ENCODE data around the gene MAP1B. TPM values are rescaled to one million over a fixed set of nuclear protein-coding genes. Genes with fewer than 3 reads are reported as not detected.
A peak's percentile ranks its signal among the peaks of the same experiment; 100 is the strongest.

The MAP1B gene
- total and polyA plus RNA-seq, 2 donors from 2014 or later, result 3.6 to 57.0 TPM

DNA sequence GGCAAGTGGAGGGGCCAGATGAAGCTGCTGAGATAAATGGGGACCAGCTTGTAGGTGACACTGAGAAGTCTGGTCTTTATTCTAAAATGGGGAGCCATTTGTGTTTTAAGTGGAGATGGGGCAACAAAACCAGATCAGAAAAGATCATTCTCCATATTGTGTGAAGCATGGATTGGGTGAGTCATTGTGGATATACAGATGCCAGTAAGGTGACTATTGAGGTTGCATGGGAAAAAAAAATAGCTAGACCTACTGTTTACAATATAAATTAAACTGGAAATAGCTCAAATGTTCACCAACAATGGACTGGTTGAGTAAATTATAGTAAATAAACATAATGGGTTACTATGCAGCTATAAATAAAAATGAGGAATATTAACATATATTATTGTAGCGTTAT, 5.4 kb upstream of the MAP1B start:
- FAIRE-seq (no peak), DNase-seq (no peak)
- intact Hi-C loops (cut with DNase I), result no loop called here
- H3K27ac ChIP-seq (ENCODE audit: low read depth in 2 of 2, low read length in 2 of 2), result no peak overlapping the region
- no peak overlapping the region for H3K9ac ChIP-seq (ENCODE audit: low read length in 3 of 3)
- H3K27me3 ChIP-seq (ENCODE audit: control insufficient read depth, insufficient read depth, low read length), result no peaks in the 10 kb centered on the region
- TF ChIP-seq, protein P1, sequence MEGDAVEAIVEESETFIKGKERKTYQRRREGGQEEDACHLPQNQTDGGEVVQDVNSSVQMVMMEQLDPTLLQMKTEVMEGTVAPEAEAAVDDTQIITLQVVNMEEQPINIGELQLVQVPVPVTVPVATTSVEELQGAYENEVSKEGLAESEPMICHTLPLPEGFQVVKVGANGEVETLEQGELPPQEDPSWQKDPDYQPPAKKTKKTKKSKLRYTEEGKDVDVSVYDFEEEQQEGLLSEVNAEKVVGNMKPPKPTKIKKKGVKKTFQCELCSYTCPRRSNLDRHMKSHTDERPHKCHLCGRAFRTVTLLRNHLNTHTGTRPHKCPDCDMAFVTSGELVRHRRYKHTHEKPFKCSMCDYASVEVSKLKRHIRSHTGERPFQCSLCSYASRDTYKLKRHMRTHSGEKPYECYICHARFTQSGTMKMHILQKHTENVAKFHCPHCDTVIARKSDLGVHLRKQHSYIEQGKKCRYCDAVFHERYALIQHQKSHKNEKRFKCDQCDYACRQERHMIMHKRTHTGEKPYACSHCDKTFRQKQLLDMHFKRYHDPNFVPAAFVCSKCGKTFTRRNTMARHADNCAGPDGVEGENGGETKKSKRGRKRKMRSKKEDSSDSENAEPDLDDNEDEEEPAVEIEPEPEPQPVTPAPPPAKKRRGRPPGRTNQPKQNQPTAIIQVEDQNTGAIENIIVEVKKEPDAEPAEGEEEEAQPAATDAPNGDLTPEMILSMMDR (IDR thresholded peaks at IDR 0.05; ENCODE audit: borderline replicate concordance, extremely low read depth, insufficient read depth), result no peak
- H3K36me3 ChIP-seq (ENCODE audit: control insufficient read depth in 2 of 3, insufficient read depth in 3 of 3, low read length in 3 of 3), result no peaks in the 10 kb centered on the region
- no peaks in the 10 kb centered on the region for H3K9me3 ChIP-seq (ENCODE audit: control insufficient read depth in 2 of 3, insufficient read depth in 1 of 3, low read length in 3 of 3)
- H3K4me1 ChIP-seq (ENCODE audit: control insufficient read depth in 2 of 3, insufficient read depth in 2 of 3, low read depth in 1 of 3, low read length in 3 of 3), result no peaks in the 10 kb centered on the region
- no peak overlapping the region for H3K4me3 ChIP-seq (ENCODE audit: low read length in 3 of 3)

DNA sequence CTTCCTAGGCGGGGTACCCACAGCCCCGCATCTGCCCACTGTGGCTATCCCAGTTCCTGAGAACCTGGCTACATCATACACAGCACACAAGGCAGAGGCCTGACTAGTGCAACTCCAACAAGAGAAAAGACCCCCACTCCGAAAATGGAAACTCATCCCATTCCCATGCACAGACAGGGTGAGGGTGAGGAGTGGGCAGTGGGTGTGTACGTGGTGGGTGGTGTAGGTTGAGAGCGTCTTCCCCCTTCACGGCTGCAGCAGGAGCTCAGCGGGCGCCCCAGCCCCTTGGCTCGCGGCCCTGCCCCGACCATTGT, 501 bp upstream of the MAP1B start:
- H3K9me3 ChIP-seq (ENCODE audit: control insufficient read depth in 2 of 3, insufficient read depth in 1 of 3, low read length in 3 of 3), result no peaks in the 10 kb centered on the region
- H3K27me3 ChIP-seq (ENCODE audit: control insufficient read depth, insufficient read depth, low read length), result no peaks in the 10 kb centered on the region
- no peaks in the 10 kb centered on the region for H3K36me3 ChIP-seq (ENCODE audit: control insufficient read depth in 2 of 3, insufficient read depth in 3 of 3, low read length in 3 of 3)
- peak overlapping the region in 2 of 3 donors; percentile 36 to 69 for H3K4me3 ChIP-seq (ENCODE audit: low read length in 3 of 3)
- peak overlapping the region in 1 of 3 donors; percentile 3 for H3K9ac ChIP-seq (ENCODE audit: low read length in 3 of 3)
- H3K4me1 ChIP-seq (ENCODE audit: control insufficient read depth in 2 of 3, insufficient read depth in 2 of 3, low read depth in 1 of 3, low read length in 3 of 3), result peaks cover 0 to 2% (median 0%) of the 10 kb centered on the region in 3 donors
- intact Hi-C loops (cut with DNase I), result no loop called here
- no peak overlapping the region for H3K27ac ChIP-seq (ENCODE audit: low read depth in 2 of 2, low read length in 2 of 2)
- no peak for DNase-seq
- TF ChIP-seq, protein P1 (IDR thresholded peaks at IDR 0.05; ENCODE audit: borderline replicate concordance, extremely low read depth, insufficient read depth), result no peak
- FAIRE-seq, result no peak

DNA sequence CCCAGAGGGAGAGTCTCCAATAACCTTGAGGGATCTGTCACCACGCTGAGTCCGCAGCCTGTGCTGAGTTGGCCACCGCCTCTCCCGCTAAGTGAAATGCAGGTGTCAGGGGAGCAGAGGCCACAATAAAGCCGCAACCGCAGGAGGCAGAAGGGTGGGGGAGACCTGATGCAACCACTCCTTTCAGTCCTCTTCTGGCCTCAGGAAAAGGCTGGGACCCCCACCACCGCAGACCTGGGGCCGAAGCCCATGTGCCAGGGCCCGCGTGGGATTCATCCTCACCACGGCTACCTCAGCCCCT, 576 bp downstream of the MAP1B start:
- FAIRE-seq, result no peak
- DNase-seq, result peak in 2 of 5 donors; percentile 56 to 61
- no peak overlapping the region for H3K27ac ChIP-seq (ENCODE audit: low read depth in 2 of 2, low read length in 2 of 2)
- no peaks in the 10 kb centered on the region for H3K36me3 ChIP-seq (ENCODE audit: control insufficient read depth in 2 of 3, insufficient read depth in 3 of 3, low read length in 3 of 3)
- intact Hi-C loops (cut with DNase I), result no loop called here
- H3K27me3 ChIP-seq (ENCODE audit: control insufficient read depth, insufficient read depth, low read length), result no peaks in the 10 kb centered on the region
- H3K9me3 ChIP-seq (ENCODE audit: control insufficient read depth in 2 of 3, insufficient read depth in 1 of 3, low read length in 3 of 3), result no peaks in the 10 kb centered on the region
- H3K4me1 ChIP-seq (ENCODE audit: control insufficient read depth in 2 of 3, insufficient read depth in 2 of 3, low read depth in 1 of 3, low read length in 3 of 3), result peaks cover 0 to 2% (median 0%) of the 10 kb centered on the region in 3 donors
- H3K4me3 ChIP-seq (ENCODE audit: low read length in 3 of 3), result peak overlapping the region; percentile 55 to 69 (median 62)
- TF ChIP-seq, protein P1 (IDR thresholded peaks at IDR 0.05; ENCODE audit: borderline replicate concordance, extremely low read depth, insufficient read depth), result no peak
- H3K9ac ChIP-seq (ENCODE audit: low read length in 3 of 3), result peak overlapping the region in 1 of 3 donors; percentile 19

Measured in kidney (tissue), 14 donors.